SU-DHL-6 (cell line): ENCODE data around the gene PRKAR1B.

Source experiments
- H2AFZ ChIP-seq: fragments of 200-600 bp; sonication (generic); 2 replicates; pipeline ENCODE4 v1.6.1; 2014; ENCODE audit warnings: low read depth, mild to moderate bottlenecking, moderate library complexity, mixed read lengths, antibody characterized with exemption, low read length; ENCODE audit not compliant: severe bottlenecking
- H3F3A ChIP-seq: fragments of 200-600 bp; shearing (Covaris generic); 2 replicates; pipeline ENCODE4 v1.6.0; 2016; ENCODE audit warnings: antibody characterized with exemption, mild to moderate bottlenecking; ENCODE audit not compliant: insufficient read depth
- H3K27ac ChIP-seq: fragments of 200-600 bp; sonication (generic); 2 replicates; pipeline ENCODE4 v1.5.1; 2016; ENCODE audit warnings: low read depth, mild to moderate bottlenecking, low read length, moderate library complexity, mixed read lengths
- H3K27me3 ChIP-seq: fragments of 200-600 bp; sonication (generic), shearing (Covaris generic); 2 replicates; pipeline ENCODE4 v1.6.0; 2014; ENCODE audit warnings: mild to moderate bottlenecking, low read length
- H3K36me3 ChIP-seq: fragments of 200-600 bp; sonication (generic); 2 replicates; pipeline ENCODE4 v1.6.1; 2014; ENCODE audit warnings: mild to moderate bottlenecking, low read length, mixed read lengths
- H3K4me2 ChIP-seq: fragments of 300-600, 200-600 bp; shearing (Covaris generic), sonication (generic); 2 replicates; pipeline ENCODE4 v1.6.0; 2014; ENCODE audit warnings: low read length, low read depth, mild to moderate bottlenecking; ENCODE audit not compliant: poor library complexity, severe bottlenecking
- H3K4me3 ChIP-seq: fragments of 200-600 bp; sonication (generic); 2 replicates; pipeline ENCODE4 v1.5.1; 2014; ENCODE audit warnings: antibody characterized with exemption, low read length, mild to moderate bottlenecking, mixed read lengths; ENCODE audit not compliant: insufficient read depth, poor library complexity, severe bottlenecking
- H3K79me2 ChIP-seq: fragments of 200-600 bp; sonication (generic); 2 replicates; pipeline ENCODE4 v1.6.1; 2014; ENCODE audit warnings: mild to moderate bottlenecking, low read length, moderate library complexity; ENCODE audit not compliant: insufficient read depth
- H3K9ac ChIP-seq: fragments of 200-600 bp; sonication (generic); 2 replicates; pipeline ENCODE4 v1.7.0; 2014; ENCODE audit warnings: mild to moderate bottlenecking, low read length
- H3K9me2 ChIP-seq: fragments of 200-600 bp; sonication (generic); replicated peaks from 2 replicates; pipeline ENCODE4 v1.6.1; 2014; ENCODE audit warnings: low read length; ENCODE audit not compliant: insufficient read depth
- H3K9me3 ChIP-seq: fragments of 200-600 bp; sonication (generic); 2 replicates; pipeline ENCODE4 v1.6.1; 2014; ENCODE audit warnings: low read length, mixed read lengths; ENCODE audit not compliant: insufficient read depth
- H4K20me1 ChIP-seq: fragments of 200-600 bp; sonication (generic); 2 replicates; pipeline ENCODE4 v1.6.1; 2014; ENCODE audit warnings: low read depth, mild to moderate bottlenecking, antibody characterized with exemption, low read length, moderate library complexity, mixed read lengths
- CTCF ChIP-seq: fragments of 200-600 bp; sonication (generic); IDR thresholded peaks from one replicate; pipeline ENCODE4 v1.5.1; 2017; ENCODE audit warnings: antibody characterized with exemption, mild to moderate bottlenecking, low read length, moderate library complexity; ENCODE audit not compliant: insufficient read depth, poor library complexity, severe bottlenecking
- EZH2phosphoT487 ChIP-seq: fragments of 200-600 bp; sonication (generic), shearing (Covaris generic); conservative IDR thresholded peaks from 2 replicates; pipeline ENCODE4 v1.6.1; 2018; ENCODE audit warnings: mild to moderate bottlenecking, antibody characterized with exemption, low read length, moderate library complexity, mixed read lengths

PRKAR1B gene

GRCh38 chr7:630111-630511 is 97.0 kb downstream of the PRKAR1B start:
- Histone ChIP-seq H3F3A (no peaks in the 10 kb centered on the region), H3K9ac (no peak overlapping the region), H3K9me3 (peaks cover 15% of the 10 kb centered on the region; the same call in 1 of the 2 replicates), H3K27me3 (no peaks in the 10 kb centered on the region), H3K9me2 (no peaks in the 10 kb centered on the region), H3K27ac (no peak overlapping the region), H3K79me2 (no peaks in the 10 kb centered on the region), H3K4me2 (no peak overlapping the region), H3K36me3 (0 out of 2 replicates have a peak, but pooled peaks cover under 1% of the 10 kb centered on the region), H3K4me3 (no peak overlapping the region), H2AFZ (no peak overlapping the region), H4K20me1 (no peaks in the 10 kb centered on the region)
- no peak for TF ChIP-seq CTCF
- no peak for TF ChIP-seq EZH2phosphoT487

DNA sequence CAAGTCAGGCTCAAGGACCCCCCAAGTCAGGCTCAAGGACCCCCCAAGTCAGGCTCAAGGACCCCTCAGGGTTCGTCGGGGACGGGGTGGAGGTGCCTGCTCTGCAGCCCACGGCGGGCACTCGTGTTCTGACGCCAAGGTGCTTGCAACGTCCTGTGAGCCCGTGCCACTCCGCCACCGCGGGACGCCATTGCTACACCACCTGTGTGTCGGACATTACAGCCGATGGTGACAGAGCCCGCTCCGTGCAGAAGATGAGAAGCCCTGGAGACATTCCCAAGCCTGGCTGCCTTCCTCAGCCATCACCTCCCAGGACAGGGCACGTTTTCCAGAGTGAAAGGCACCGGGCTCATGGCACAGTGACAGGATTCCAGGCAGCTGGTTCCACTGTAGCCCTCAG is 98.3 kb downstream of the PRKAR1B start:
- no peak overlapping the region for H3K4me2 ChIP-seq
- 0 out of 2 replicates have a peak, but pooled peaks cover 3% of the 10 kb centered on the region for H3K36me3 ChIP-seq
- no peak overlapping the region for H2AFZ ChIP-seq
- no peak overlapping the region for H3K27ac ChIP-seq
- H3K9ac ChIP-seq: no peak overlapping the region
- no peaks in the 10 kb centered on the region for H3K27me3 ChIP-seq
- no peak overlapping the region for H3K4me3 ChIP-seq
- TF ChIP-seq EZH2phosphoT487: no peak
- TF ChIP-seq CTCF: no peak
- H4K20me1 ChIP-seq: no peaks in the 10 kb centered on the region
- peaks cover 19% of the 10 kb centered on the region; the same call in 1 of the 2 replicates for H3K9me3 ChIP-seq
- H3K79me2 ChIP-seq: no peaks in the 10 kb centered on the region
- no peaks in the 10 kb centered on the region for H3K9me2 ChIP-seq
- H3F3A ChIP-seq: no peaks in the 10 kb centered on the region

DNA sequence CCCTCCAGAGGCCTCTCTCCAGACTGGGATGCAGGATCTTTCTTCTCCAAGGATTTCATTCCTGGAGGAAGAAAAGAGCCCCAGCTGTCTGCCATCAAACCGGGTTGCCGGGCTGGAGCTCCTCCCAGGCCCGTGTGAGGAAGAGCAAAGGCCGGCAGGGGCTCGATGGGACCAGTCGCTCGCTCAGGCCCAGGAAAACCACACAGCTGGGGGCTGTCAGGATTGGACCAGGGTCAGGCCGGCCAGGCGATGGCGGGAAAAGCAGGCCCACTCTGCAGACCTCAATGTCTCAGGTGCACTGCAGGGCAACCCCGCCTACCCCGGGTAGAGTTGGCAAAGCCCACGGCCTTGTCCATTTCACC is 98.7 kb downstream of the PRKAR1B start:
- H3K4me3 ChIP-seq: no peak overlapping the region
- no peak overlapping the region for H2AFZ ChIP-seq
- TF ChIP-seq CTCF (no peak), EZH2phosphoT487 (no peak)
- no peaks in the 10 kb centered on the region for H3K9me2 ChIP-seq
- H3K27me3 ChIP-seq: no peaks in the 10 kb centered on the region
- H4K20me1 ChIP-seq: no peaks in the 10 kb centered on the region
- H3K9ac ChIP-seq: no peak overlapping the region
- no peak overlapping the region for H3K27ac ChIP-seq
- no peaks in the 10 kb centered on the region for H3F3A ChIP-seq
- H3K36me3 ChIP-seq: 0 out of 2 replicates have a peak, but pooled peaks cover 3% of the 10 kb centered on the region
- no peak overlapping the region for H3K4me2 ChIP-seq
- H3K9me3 ChIP-seq: peaks cover 19% of the 10 kb centered on the region; the same call in 1 of the 2 replicates
- H3K79me2 ChIP-seq: no peaks in the 10 kb centered on the region
